Endothelial cell of umbilical vein (primary cell): Measurements from ENCODE around the gene ABCA7. TPM values are rescaled to one million over a fixed set of nuclear protein-coding genes. Genes with fewer than 3 reads are reported as not detected.

Source experiments
- BruUV-seq: library from RNA; stranded (reverse); fragments of 400-500 nt; replicated peaks from 2 replicates; lab custom pipeline; 2021; lab: Mats Ljungman, UMichigan
- CTCF ChIA-PET: fragments of 300-600, 350-600 bp; sonication (Branson Sonifier 250); formaldehyde crosslinking; loops from one replicate; lab custom pipeline; 2021; ENCODE audit warnings: antibody characterized with exemption, inconsistent platforms; lab: Charles Lee
- POLR2A ChIA-PET: fragments of 300-600, 350-600 bp; sonication (Branson Sonifier 250); formaldehyde crosslinking; loops from one replicate; lab custom pipeline; 2021; ENCODE audit warnings: antibody characterized with exemption, inconsistent platforms; lab: Charles Lee
- DNase-seq: peaks from one replicate; pipeline ENCODE4 v3.0.0-alpha.2; 2011; ENCODE audit warnings: low read depth, low spot score
- FAIRE-seq: peaks from 2 replicates; lab custom pipeline; 2011; peaks lifted over from hg19 to GRCh38; lab: Jason Lieb, UNC
- H2AFZ ChIP-seq: 2 replicates; pipeline ENCODE4 v1.6.0; 2012; ENCODE audit warnings: low read depth, low read length, control low read depth, inconsistent platforms
- H3K27ac ChIP-seq: 2 replicates; pipeline ENCODE4 v1.5.1; 2011; ENCODE audit warnings: low read depth, mild to moderate bottlenecking, control low read depth, low read length, moderate library complexity; ENCODE audit not compliant: insufficient read depth
- H3K27me3 ChIP-seq, 2 experiments: 2 replicates each; pipeline versions ENCODE4 v1.6.0 to v1.6.1; 2011; ENCODE audit warnings: low read length in 2 of 2, mixed read lengths in 1 of 2; ENCODE audit not compliant: control insufficient read depth in 2 of 2, insufficient read depth in 2 of 2
- H3K36me3 ChIP-seq, 2 experiments: 2 replicates in 1 of 2; 3 replicates in 1 of 2; pipeline ENCODE4 v1.5.1; 2011; ENCODE audit warnings: low read length in 2 of 2, mild to moderate bottlenecking in 1 of 2, moderate library complexity in 1 of 2; ENCODE audit not compliant: control insufficient read depth in 2 of 2, insufficient read depth in 2 of 2; ENCODE audit errors: extremely low read depth in 1 of 2
- H3K4me1 ChIP-seq: 3 replicates; pipeline ENCODE4 v1.5.1; 2011; ENCODE audit warnings: mild to moderate bottlenecking, low read length; ENCODE audit not compliant: control insufficient read depth, insufficient read depth; ENCODE audit errors: extremely low read depth
- H3K4me2 ChIP-seq: 2 replicates; pipeline ENCODE4 v1.6.1; 2011; ENCODE audit warnings: low read length, control low read depth, mixed read lengths; ENCODE audit not compliant: insufficient read depth
- H3K4me3 ChIP-seq, 3 experiments: fragments of 200-600 bp in 1 of 3; sonication (generic), shearing (Covaris generic) in 1 of 3; replicated peaks in 1 of 3; 2 replicates each; pipeline ENCODE4 v1.5.1; 2011 to 2016; ENCODE audit warnings: control low read depth in 3 of 3, low read length in 3 of 3, mild to moderate bottlenecking in 2 of 3, inconsistent platforms in 1 of 3, low read depth in 1 of 3, moderate library complexity in 1 of 3; ENCODE audit not compliant: insufficient read depth in 1 of 3
- H3K79me2 ChIP-seq: 2 replicates; pipeline ENCODE4 v1.6.0; 2012; ENCODE audit warnings: low read length, inconsistent platforms; ENCODE audit not compliant: control insufficient read depth, insufficient read depth
- H3K9ac ChIP-seq: replicated peaks from 2 replicates; pipeline ENCODE3; 2011; ENCODE audit warnings: low read length, control low read depth; ENCODE audit not compliant: insufficient read depth; ENCODE audit errors: extremely low read depth
- H3K9me1 ChIP-seq: replicated peaks from 3 replicates; pipeline ENCODE4 v1.6.0; 2011; ENCODE audit warnings: mild to moderate bottlenecking, low read length; ENCODE audit not compliant: control insufficient read depth, insufficient read depth; ENCODE audit errors: extremely low read depth
- H3K9me3 ChIP-seq: replicated peaks from 2 replicates; pipeline ENCODE4 v1.5.1; 2012; ENCODE audit warnings: low read length, inconsistent platforms; ENCODE audit not compliant: control insufficient read depth, insufficient read depth
- H4K20me1 ChIP-seq: replicated peaks from 2 replicates; pipeline ENCODE3; 2011; ENCODE audit warnings: mild to moderate bottlenecking, low read length; ENCODE audit not compliant: control insufficient read depth, insufficient read depth; ENCODE audit errors: extremely low read depth
- CTCF ChIP-seq, 2 donors: IDR thresholded peaks; 1 replicate in 1 of 2; 2 replicates in 1 of 2; pipeline ENCODE4 v1.5.1; 2011; ENCODE audit warnings: low read length in 2 of 2, mild to moderate bottlenecking in 2 of 2, moderate library complexity in 2 of 2, control low read depth in 1 of 2, inconsistent platforms in 1 of 2, low read depth in 1 of 2; ENCODE audit not compliant: insufficient read depth in 1 of 2; ENCODE audit errors: extremely low read depth in 1 of 2
- FOS ChIP-seq: IDR thresholded peaks from 2 replicates; pipeline ENCODE4 v1.6.1; 2011; ENCODE audit warnings: mild to moderate bottlenecking, low read length, moderate library complexity, borderline replicate concordance; ENCODE audit not compliant: insufficient read depth
- GATA2 ChIP-seq: IDR thresholded peaks from 2 replicates; pipeline ENCODE4 v1.7.0; 2011; ENCODE audit warnings: low read depth, mild to moderate bottlenecking, moderate library complexity, mixed read lengths, low read length; ENCODE audit not compliant: insufficient read length, insufficient read depth
- JUN ChIP-seq: IDR thresholded peaks from 2 replicates; pipeline ENCODE4 v1.6.1; 2011; ENCODE audit warnings: borderline replicate concordance, low read depth; ENCODE audit not compliant: insufficient read length, insufficient read depth
- MAX ChIP-seq: IDR thresholded peaks from 2 replicates; pipeline ENCODE4 v1.6.1; 2011; ENCODE audit not compliant: insufficient read depth, insufficient read length
- MYC ChIP-seq: IDR thresholded peaks from one replicate; pipeline ENCODE4 v1.6.1; 2011; ENCODE audit warnings: mild to moderate bottlenecking, low read depth, low read length
- dilution Hi-C: fragments of 300-500 bp; cut with MboI; formaldehyde crosslinking; loops from one replicate; pipeline ENCODE4 v1.15.0; 2019; ENCODE audit warnings: low sequenced_read_pairs; ENCODE audit not compliant: extremely low pct_ligation_motif_present
- intact Hi-C: fragments of 100-400 bp; cut with micrococcal nuclease; formaldehyde crosslinking; loops from one replicate; pipeline ENCODE4 v1.10.0; 2022
- polyA plus RNA-seq, 4 experiments: library from polyadenylated mRNA; depleted of rRNA in 3 of 4; stranded (reverse) in 3 of 4; unstranded in 1 of 4; fragments of >200 nt; gene quantifications; 2 replicates each; pipeline versions ENCODE4 v1.2.1 to v1.2.3, GENCODE V29; 2011 to 2012; ENCODE audit warnings: missing spikeins in 1 of 4
- total RNA-seq: library from RNA; stranded (reverse); gene quantifications from 2 replicates; pipeline ENCODE4 v1.2.3, GENCODE V29; 2021

ABCA7 gene
- total and polyA plus RNA-seq, 2 donors (not counting 3 experiments of a cell fraction or from before 2014, with no cell fraction given) = 5.7 to 9.8 TPM

- CTCF ChIA-PET = interaction anchor here (0.9 kb wide), 1 partner anchor 11 kb away, joined by 4 read pairs; no protein-coding TSS in a partner anchor
- Histone ChIP-seq H3K4me3 (no peak overlapping the region), H3K4me2 (no peak overlapping the region), H3K9me3 (no peaks in the 10 kb centered on the region), H3K9ac (no peak overlapping the region), H3K9me1 (no peaks in the 10 kb centered on the region), H4K20me1 (no peaks in the 10 kb centered on the region), H3K27ac (no peak overlapping the region), H2AFZ (no peak overlapping the region), H3K36me3 (no peaks in the 10 kb centered on the region), H3K79me2 (no peaks in the 10 kb centered on the region), H3K4me1 (no peaks in the 10 kb centered on the region), H3K27me3 (no peaks in the 10 kb centered on the region)
- intact Hi-C loops = no loop called here
- dilution Hi-C loops = no loop called here
- POLR2A ChIA-PET = no interaction called here
- TF ChIP-seq MAX = no peak
- TF ChIP-seq CTCF (IDR thresholded peaks at IDR 0.05; ENCODE audit: extremely low read depth in 1 of 2, insufficient read depth in 1 of 2, low read depth in 1 of 2, low read length in 2 of 2) = no peak
- no peak for TF ChIP-seq JUN
- TF ChIP-seq MYC = no peak
- TF ChIP-seq GATA2 = no peak
- no peak for TF ChIP-seq FOS
- BruUV-seq = no TSS peak
- DNase-seq = no peak
- no peak for FAIRE-seq
Measured at GRCh38 chr19:1053176-1054101, 13.5 kb downstream of the ABCA7 start.
